Measurements from ENCODE around the gene HOOK2. TPM values are rescaled to one million over a fixed set of nuclear protein-coding genes. Genes with fewer than 3 reads are reported as not detected.

The HOOK2 gene
- total and polyA plus RNA-seq, 2 of the 13 experiments (the other 11 are each of a cell fraction or from before 2014, with no cell fraction given), result 9.2 to 12.9 TPM

DNA sequence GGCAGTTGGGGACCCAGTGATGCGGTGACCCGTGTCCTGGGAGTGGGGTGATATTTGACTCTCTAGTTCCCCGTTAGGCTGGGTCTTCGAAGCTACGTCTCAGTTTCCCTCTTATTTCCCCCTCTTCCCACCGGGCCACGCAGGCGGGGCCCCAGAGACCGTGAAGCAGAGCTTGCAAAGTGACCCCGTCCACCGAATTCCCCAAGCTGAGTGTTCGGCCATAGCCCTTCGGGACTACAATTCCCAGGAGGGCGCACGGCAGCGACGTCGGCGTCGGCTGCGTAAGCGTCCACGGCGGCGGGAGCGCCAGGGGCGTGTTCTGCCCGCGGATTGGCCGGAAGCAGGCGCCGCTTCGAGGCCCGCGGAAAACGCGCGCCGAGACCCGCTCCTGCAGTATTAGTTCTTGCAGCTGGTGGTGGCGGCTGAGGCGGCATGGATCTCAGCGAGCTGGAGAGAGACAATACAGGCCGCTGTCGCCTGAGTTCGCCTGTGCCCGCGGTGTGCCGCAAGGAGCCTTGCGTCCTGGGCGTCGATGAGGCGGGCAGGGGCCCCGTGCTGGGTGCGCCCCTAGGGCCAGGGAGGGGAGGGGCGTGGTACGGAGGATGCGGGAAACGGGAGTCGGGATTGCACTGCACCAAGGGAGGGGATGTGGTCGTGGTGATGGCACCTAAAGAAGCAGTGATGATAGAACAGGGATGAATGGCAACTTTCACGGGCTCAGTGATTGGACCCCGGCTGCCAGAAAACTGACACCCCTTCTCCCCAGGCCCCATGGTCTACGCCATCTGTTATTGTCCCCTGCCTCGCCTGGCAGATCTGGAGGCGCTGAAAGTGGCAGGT is 31.1 kb upstream of the HOOK2 start, which contains the start of gene RNASEH2A (continued):
- TF ChIP-seq, protein P1, sequence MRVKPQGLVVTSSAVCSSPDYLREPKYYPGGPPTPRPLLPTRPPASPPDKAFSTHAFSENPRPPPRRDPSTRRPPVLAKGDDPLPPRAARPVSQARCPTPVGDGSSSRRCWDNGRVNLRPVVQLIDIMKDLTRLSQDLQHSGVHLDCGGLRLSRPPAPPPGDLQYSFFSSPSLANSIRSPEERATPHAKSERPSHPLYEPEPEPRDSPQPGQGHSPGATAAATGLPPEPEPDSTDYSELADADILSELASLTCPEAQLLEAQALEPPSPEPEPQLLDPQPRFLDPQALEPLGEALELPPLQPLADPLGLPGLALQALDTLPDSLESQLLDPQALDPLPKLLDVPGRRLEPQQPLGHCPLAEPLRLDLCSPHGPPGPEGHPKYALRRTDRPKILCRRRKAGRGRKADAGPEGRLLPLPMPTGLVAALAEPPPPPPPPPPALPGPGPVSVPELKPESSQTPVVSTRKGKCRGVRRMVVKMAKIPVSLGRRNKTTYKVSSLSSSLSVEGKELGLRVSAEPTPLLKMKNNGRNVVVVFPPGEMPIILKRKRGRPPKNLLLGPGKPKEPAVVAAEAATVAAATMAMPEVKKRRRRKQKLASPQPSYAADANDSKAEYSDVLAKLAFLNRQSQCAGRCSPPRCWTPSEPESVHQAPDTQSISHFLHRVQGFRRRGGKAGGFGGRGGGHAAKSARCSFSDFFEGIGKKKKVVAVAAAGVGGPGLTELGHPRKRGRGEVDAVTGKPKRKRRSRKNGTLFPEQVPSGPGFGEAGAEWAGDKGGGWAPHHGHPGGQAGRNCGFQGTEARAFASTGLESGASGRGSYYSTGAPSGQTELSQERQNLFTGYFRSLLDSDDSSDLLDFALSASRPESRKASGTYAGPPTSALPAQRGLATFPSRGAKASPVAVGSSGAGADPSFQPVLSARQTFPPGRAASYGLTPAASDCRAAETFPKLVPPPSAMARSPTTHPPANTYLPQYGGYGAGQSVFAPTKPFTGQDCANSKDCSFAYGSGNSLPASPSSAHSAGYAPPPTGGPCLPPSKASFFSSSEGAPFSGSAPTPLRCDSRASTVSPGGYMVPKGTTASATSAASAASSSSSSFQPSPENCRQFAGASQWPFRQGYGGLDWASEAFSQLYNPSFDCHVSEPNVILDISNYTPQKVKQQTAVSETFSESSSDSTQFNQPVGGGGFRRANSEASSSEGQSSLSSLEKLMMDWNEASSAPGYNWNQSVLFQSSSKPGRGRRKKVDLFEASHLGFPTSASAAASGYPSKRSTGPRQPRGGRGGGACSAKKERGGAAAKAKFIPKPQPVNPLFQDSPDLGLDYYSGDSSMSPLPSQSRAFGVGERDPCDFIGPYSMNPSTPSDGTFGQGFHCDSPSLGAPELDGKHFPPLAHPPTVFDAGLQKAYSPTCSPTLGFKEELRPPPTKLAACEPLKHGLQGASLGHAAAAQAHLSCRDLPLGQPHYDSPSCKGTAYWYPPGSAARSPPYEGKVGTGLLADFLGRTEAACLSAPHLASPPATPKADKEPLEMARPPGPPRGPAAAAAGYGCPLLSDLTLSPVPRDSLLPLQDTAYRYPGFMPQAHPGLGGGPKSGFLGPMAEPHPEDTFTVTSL (CRISPR knock-in tag; IDR thresholded peaks at IDR 0.05; ENCODE audit: borderline replicate concordance), result no peak
- TF ChIP-seq HES4 (CRISPR knock-in tag; IDR thresholded peaks at IDR 0.05; ENCODE audit: borderline replicate concordance) (peak; percentile 48; the same call in 1 of the 2 replicates), ATF3 (CRISPR knock-in tag; IDR thresholded peaks at IDR 0.05) (peak; percentile 17; the same call in 1 of the 2 replicates), ZNF512B (CRISPR knock-in tag; IDR thresholded peaks at IDR 0.05; ENCODE audit: borderline replicate concordance) (peak; percentile 53; the same call in 1 of the 2 replicates), MXD4 (CRISPR knock-in tag; IDR thresholded peaks at IDR 0.05) (peak; percentile 83), HMGA1 (CRISPR knock-in tag; conservative IDR thresholded peaks at IDR 0.05) (no peak), ZNF564 (CRISPR knock-in tag; IDR thresholded peaks at IDR 0.05) (no peak), PCBP1 (IDR thresholded peaks at IDR 0.05; ENCODE audit: borderline replicate concordance, low read depth, low read length) (no peak), ZNF335 (CRISPR knock-in tag; IDR thresholded peaks at IDR 0.05) (0 out of 2 replicates have a peak, but pooled peaks have one; percentile 18), ZNF546 (CRISPR knock-in tag; conservative IDR thresholded peaks at IDR 0.05) (0 out of 2 replicates have a peak, but pooled peaks have one; percentile 72)
- TF ChIP-seq, protein P2, sequence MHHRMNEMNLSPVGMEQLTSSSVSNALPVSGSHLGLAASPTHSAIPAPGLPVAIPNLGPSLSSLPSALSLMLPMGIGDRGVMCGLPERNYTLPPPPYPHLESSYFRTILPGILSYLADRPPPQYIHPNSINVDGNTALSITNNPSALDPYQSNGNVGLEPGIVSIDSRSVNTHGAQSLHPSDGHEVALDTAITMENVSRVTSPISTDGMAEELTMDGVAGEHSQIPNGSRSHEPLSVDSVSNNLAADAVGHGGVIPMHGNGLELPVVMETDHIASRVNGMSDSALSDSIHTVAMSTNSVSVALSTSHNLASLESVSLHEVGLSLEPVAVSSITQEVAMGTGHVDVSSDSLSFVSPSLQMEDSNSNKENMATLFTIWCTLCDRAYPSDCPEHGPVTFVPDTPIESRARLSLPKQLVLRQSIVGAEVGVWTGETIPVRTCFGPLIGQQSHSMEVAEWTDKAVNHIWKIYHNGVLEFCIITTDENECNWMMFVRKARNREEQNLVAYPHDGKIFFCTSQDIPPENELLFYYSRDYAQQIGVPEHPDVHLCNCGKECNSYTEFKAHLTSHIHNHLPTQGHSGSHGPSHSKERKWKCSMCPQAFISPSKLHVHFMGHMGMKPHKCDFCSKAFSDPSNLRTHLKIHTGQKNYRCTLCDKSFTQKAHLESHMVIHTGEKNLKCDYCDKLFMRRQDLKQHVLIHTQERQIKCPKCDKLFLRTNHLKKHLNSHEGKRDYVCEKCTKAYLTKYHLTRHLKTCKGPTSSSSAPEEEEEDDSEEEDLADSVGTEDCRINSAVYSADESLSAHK (CRISPR knock-in tag; IDR thresholded peaks at IDR 0.05; ENCODE audit: borderline replicate concordance), result peak; percentile 63; the same call in 1 of the 2 replicates
- TF ChIP-seq, protein P3, sequence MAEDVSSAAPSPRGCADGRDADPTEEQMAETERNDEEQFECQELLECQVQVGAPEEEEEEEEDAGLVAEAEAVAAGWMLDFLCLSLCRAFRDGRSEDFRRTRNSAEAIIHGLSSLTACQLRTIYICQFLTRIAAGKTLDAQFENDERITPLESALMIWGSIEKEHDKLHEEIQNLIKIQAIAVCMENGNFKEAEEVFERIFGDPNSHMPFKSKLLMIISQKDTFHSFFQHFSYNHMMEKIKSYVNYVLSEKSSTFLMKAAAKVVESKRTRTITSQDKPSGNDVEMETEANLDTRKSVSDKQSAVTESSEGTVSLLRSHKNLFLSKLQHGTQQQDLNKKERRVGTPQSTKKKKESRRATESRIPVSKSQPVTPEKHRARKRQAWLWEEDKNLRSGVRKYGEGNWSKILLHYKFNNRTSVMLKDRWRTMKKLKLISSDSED (CRISPR knock-in tag; IDR thresholded peaks at IDR 0.05), result no peak

All from HepG2 (cell line).